ENCODE measurements around the gene SCAF1. TPM values are rescaled to one million over a fixed set of nuclear protein-coding genes. Genes with fewer than 3 reads are reported as not detected.

SCAF1 gene
- total RNA-seq, 1 experiment from 2014 or later, result 46.8 TPM

GRCh38 chr19:49595819-49596404, 46.1 kb upstream of the SCAF1 start:
- no peak overlapping the region for H2AFZ ChIP-seq (ENCODE audit: low read length)
- no peak overlapping the region for H3K27ac ChIP-seq (ENCODE audit: low read length)
- POLR2A ChIA-PET (ENCODE audit: unreplicated experiment), result interaction anchor here (0.7 kb wide), 1 partner anchor 68 kb away, joined by 5 read pairs; no protein-coding TSS in a partner anchor

GRCh38 chr19:49596407-49596806, 45.6 kb upstream of the SCAF1 start:
- Histone ChIP-seq H3K9ac (ENCODE audit: low read length) (no peak overlapping the region), H3F3A (ENCODE audit: low read length, unreplicated experiment) (no peaks in the 10 kb centered on the region), H3K9me2 (replicated peaks; ENCODE audit: low read length) (no peaks in the 10 kb centered on the region), H3K4me3 (ENCODE audit: low read length) (no peak overlapping the region), H4K20me1 (ENCODE audit: low read length) (peaks cover 12% of the 10 kb centered on the region), H2AFZ (ENCODE audit: low read length) (no peak overlapping the region), H3K79me2 (ENCODE audit: low read length) (peaks cover 64% of the 10 kb centered on the region), H3K27me3 (ENCODE audit: low read length) (no peaks in the 10 kb centered on the region), H3K27ac (ENCODE audit: low read length) (no peak overlapping the region), H3K4me2 (ENCODE audit: low read length) (no peak overlapping the region), H3K4me1 (ENCODE audit: insufficient read depth, low read length) (peaks cover 7% of the 10 kb centered on the region; the same call in 1 of the 2 replicates), H3K36me3 (ENCODE audit: low read depth, low read length) (peaks cover 53% of the 10 kb centered on the region), H3K9me3 (ENCODE audit: low read length) (no peaks in the 10 kb centered on the region)
- TF ChIP-seq CTCF (conservative IDR thresholded peaks at IDR 0.05; ENCODE audit: low read depth, low read length), result no peak
- no peak for TF ChIP-seq EZH2 (IDR thresholded peaks at IDR 0.05; ENCODE audit: low read length, unreplicated experiment)
- TF ChIP-seq EZH2phosphoT487 (IDR thresholded peaks at IDR 0.05; ENCODE audit: borderline replicate concordance, low read length), result no peak
- ATAC-seq (no peak), DNase-seq (no peak)
- intact Hi-C loops (cut with micrococcal nuclease), result no loop called here
- no TSS peak for BruUV-seq (replicated peaks)
- POLR2A ChIA-PET (ENCODE audit: unreplicated experiment), result interaction anchor here (0.7 kb wide), 1 partner anchor 68 kb away, joined by 5 read pairs; no protein-coding TSS in a partner anchor
- CTCF ChIA-PET, result no interaction called here

More at GRCh38 chr19:49595819-49596404, 46.1 kb upstream of the SCAF1 start:
- Histone ChIP-seq H3K27me3 (ENCODE audit: low read length) (no peaks in the 10 kb centered on the region), H3K4me1 (ENCODE audit: insufficient read depth, low read length) (peaks cover 7% of the 10 kb centered on the region; the same call in 1 of the 2 replicates), H3K9me2 (replicated peaks; ENCODE audit: low read length) (no peaks in the 10 kb centered on the region), H3K9ac (ENCODE audit: low read length) (no peak overlapping the region), H3K4me2 (ENCODE audit: low read length) (no peak overlapping the region), H3K36me3 (ENCODE audit: low read depth, low read length) (peaks cover 50% of the 10 kb centered on the region), H4K20me1 (ENCODE audit: low read length) (peaks cover 12% of the 10 kb centered on the region), H3K79me2 (ENCODE audit: low read length) (peaks cover 64% of the 10 kb centered on the region), H3F3A (ENCODE audit: low read length, unreplicated experiment) (no peaks in the 10 kb centered on the region), H3K4me3 (ENCODE audit: low read length) (no peak overlapping the region), H3K9me3 (ENCODE audit: low read length) (no peaks in the 10 kb centered on the region)
- ATAC-seq (no peak), DNase-seq (no peak)
- TF ChIP-seq EZH2phosphoT487 (IDR thresholded peaks at IDR 0.05; ENCODE audit: borderline replicate concordance, low read length), result no peak
- TF ChIP-seq EZH2 (IDR thresholded peaks at IDR 0.05; ENCODE audit: low read length, unreplicated experiment), result no peak
- TF ChIP-seq CTCF (conservative IDR thresholded peaks at IDR 0.05; ENCODE audit: low read depth, low read length), result no peak
- CTCF ChIA-PET, result no interaction called here
- BruUV-seq (replicated peaks), result TSS peak; percentile 7
- intact Hi-C loops (cut with micrococcal nuclease), result no loop called here

GRCh38 chr19:49596954-49597702, 44.9 kb upstream of the SCAF1 start:
- peaks cover 12% of the 10 kb centered on the region for H4K20me1 ChIP-seq (ENCODE audit: low read length)

More at GRCh38 chr19:49596954-49597702, 44.9 kb upstream of the SCAF1 start:
- no peaks in the 10 kb centered on the region for H3K9me2 ChIP-seq (replicated peaks; ENCODE audit: low read length)
- DNase-seq, result no peak
- no peak overlapping the region for H3K4me3 ChIP-seq (ENCODE audit: low read length)
- ChIA-PET POLR2A (ENCODE audit: unreplicated experiment) (no interaction called here), CTCF (no interaction called here)
- peaks cover 56% of the 10 kb centered on the region for H3K36me3 ChIP-seq (ENCODE audit: low read depth, low read length)
- H3F3A ChIP-seq (ENCODE audit: low read length, unreplicated experiment), result no peaks in the 10 kb centered on the region
- H2AFZ ChIP-seq (ENCODE audit: low read length), result no peak overlapping the region
- H3K9me3 ChIP-seq (ENCODE audit: low read length), result no peaks in the 10 kb centered on the region
- H3K27ac ChIP-seq (ENCODE audit: low read length), result no peak overlapping the region
- no peak overlapping the region for H3K9ac ChIP-seq (ENCODE audit: low read length)
- no peaks in the 10 kb centered on the region for H3K27me3 ChIP-seq (ENCODE audit: low read length)
- peaks cover 7% of the 10 kb centered on the region; the same call in 1 of the 2 replicates for H3K4me1 ChIP-seq (ENCODE audit: insufficient read depth, low read length)
- intact Hi-C loops (cut with micrococcal nuclease), result no loop called here
- no peak for ATAC-seq
- BruUV-seq (replicated peaks), result no TSS peak
- TF ChIP-seq EZH2 (IDR thresholded peaks at IDR 0.05; ENCODE audit: low read length, unreplicated experiment) (no peak), EZH2phosphoT487 (IDR thresholded peaks at IDR 0.05; ENCODE audit: borderline replicate concordance, low read length) (no peak), CTCF (conservative IDR thresholded peaks at IDR 0.05; ENCODE audit: low read depth, low read length) (no peak)
- H3K4me2 ChIP-seq (ENCODE audit: low read length), result no peak overlapping the region
- peaks cover 59% of the 10 kb centered on the region for H3K79me2 ChIP-seq (ENCODE audit: low read length)

Data from PC-3 (cell line).